Measurements from ENCODE around the gene UBE3C.

GRCh38 chr7:157310676-157311185 lies 172.0 kb downstream of the UBE3C start:
- TF ChIP-seq, protein P1, sequence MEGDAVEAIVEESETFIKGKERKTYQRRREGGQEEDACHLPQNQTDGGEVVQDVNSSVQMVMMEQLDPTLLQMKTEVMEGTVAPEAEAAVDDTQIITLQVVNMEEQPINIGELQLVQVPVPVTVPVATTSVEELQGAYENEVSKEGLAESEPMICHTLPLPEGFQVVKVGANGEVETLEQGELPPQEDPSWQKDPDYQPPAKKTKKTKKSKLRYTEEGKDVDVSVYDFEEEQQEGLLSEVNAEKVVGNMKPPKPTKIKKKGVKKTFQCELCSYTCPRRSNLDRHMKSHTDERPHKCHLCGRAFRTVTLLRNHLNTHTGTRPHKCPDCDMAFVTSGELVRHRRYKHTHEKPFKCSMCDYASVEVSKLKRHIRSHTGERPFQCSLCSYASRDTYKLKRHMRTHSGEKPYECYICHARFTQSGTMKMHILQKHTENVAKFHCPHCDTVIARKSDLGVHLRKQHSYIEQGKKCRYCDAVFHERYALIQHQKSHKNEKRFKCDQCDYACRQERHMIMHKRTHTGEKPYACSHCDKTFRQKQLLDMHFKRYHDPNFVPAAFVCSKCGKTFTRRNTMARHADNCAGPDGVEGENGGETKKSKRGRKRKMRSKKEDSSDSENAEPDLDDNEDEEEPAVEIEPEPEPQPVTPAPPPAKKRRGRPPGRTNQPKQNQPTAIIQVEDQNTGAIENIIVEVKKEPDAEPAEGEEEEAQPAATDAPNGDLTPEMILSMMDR (IDR thresholded peaks at IDR 0.05): no peak
- TF ChIP-seq POLR2A (IDR thresholded peaks at IDR 0.05): no peak
